Dermis blood vessel endothelial cell (primary cell): ENCODE data around the gene JPH3. TPM values are rescaled to one million over a fixed set of nuclear protein-coding genes. Genes with fewer than 3 reads are reported as not detected.

Source experiments
- DNase-seq: peaks from one replicate; pipeline ENCODE4 v3.0.0; 2010
- total RNA-seq: library from RNA; depleted of rRNA; stranded (reverse); fragments of >200 nt; gene quantifications from 2 replicates; pipeline ENCODE4 v1.2.3, GENCODE V29; 2014

Gene JPH3
- total RNA-seq, 1 donor from 2014 or later: 0.34 TPM

DNA sequence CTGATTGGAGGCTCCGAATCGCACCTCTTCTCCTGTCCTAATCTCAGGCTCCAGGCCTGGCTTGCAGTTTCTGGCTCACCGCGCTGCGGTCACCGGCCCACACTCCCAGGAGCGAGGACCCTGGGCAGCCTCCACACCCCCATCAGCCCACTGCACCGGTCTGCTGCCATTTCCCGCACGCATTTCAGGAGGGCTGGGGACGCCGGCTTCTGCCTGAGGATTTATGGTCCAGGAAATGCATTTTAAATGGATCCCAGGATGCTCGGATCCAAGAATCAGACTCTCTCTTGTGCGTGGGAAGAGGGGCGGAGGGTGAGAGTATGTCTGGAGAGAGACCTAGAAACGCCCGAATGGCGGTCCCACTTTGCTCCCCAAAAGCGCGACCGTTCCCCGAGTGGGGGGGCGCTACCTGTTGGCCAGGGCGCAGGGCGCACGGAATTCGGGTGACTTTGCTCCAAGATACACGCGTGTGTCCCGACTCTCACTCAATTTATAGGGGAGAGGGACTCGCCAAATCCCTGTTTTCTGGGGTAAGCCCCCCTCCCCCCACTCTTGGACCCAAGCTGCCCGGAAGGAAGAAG, 817 bp upstream of the JPH3 start:
- no peak for DNase-seq

DNA sequence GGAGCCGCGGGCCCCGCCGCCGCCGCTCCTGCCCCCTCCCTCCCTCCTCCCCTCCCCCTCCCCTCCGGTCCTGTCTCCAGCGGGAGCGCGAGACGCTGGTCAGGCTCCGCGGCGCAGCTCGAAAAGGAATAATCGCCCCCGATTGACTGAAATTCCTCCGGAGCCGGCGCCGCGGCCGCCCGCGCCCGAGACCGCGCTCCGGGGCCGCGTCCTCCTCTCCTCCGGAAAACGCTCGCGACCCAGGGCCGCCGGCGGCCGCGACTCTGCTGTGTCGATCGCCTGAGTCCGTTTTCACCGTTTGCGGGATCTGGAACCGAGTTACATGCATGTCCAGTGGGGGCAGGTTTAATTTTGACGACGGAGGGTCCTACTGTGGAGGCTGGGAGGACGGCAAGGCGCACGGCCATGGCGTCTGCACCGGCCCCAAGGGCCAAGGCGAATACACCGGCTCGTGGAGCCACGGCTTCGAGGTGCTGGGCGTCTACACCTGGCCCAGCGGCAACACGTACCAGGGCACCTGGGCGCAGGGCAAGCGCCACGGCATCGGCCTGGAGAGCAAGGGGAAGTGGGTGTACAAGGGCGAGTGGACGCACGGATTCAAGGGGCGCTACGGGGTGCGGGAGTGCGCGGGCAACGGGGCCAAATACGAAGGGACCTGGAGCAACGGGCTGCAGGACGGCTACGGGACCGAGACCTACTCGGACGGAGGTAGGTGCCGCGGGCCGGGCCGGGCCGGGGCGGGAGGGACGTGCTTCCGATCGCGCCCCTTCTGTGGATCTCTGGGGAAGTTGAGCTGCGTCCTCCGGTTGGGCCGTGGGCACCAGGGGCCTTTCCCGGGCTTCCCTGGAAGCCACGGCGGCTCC, 744 bp downstream of the JPH3 start:
- DNase-seq: no peak

DNA sequence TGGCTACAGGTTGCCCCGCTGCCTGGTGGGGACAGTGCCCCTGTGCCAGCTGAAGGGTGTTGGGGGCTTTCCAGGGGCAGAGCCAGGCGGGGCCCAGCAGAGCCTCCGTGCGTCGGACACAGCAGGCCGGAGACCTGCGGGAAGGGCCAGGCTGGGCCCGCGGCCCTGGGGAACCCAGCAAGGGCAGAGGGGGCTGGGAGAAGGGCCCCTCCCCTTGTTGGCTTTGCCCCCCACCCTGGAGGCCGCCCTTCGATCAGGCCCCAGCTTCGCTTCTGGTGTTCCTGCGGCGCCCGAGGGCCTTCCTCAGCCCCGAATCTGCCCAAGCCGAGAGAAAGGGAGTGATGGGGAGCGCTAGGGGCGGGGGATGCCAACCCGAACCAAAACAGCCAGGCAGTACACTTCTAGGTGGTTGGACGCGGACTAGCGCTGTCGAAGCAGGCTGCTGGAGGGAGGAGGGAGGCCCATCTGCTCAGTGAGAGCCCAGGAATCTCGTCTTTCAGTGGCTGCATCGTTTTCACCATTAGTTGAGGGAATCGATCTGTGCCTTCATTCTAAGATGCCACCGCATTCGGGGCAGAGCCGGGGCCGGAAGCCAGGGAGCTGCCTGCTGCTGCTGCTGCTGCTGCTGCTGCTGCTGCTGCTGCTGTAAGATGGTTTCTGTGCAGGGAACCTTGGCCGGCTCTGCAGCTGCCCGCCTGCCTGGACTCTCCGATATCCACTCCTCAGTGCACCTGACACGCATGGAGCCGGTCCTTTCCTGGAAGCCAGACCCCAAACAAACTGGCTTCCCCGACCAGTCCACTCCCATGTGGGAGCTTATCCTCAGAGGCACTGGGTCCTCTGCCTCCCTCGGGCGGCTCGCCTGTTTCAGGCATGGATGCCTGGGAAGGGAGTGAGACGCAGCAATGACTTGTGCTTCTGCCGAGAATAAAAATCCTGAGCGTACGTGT, 1.7 kb downstream of the JPH3 start:
- DNase-seq: no peak

DNA sequence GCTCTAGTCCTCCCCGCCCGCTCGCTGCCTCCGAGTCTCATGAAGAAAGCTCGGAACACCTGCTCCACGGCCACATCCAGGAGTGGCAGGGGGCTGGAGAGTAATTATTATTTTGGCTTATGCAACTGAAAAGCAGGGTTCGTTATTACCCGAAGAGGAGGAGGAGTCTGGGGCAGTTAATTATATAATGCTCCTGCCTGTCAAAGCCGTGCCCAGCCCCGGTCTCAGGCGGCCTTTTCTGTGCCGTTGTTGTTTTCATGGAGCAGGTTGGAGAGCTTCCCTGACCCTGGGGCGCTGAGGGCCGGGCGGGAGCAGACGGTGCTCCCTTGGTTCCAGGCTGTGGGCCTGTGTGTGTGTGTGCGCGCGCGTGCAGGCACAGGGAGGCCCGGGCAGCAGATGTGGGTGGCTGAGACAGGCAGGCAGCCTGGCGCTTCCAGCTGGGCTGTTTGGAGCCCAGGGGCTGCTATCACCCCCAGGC, 2.4 kb downstream of the JPH3 start:
- DNase-seq: no peak

DNA sequence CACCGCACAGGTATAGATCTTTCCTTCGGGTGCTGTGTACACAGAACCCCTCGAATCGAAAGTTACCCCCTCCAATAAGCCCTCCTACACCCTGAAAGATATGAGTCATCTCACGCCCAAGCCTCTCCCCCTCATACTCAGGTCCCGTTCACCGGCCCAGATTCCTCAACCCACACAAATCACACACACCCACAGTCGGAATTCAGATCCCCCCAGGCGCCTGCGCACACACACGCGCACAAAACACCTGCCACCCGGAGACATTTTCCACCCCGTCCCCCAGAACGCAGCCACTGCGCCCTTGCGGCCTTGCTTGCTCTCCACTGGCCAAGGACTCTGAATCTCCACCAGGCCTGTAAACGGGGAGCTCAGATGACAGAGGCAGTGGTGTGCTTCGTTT, 4.9 kb downstream of the JPH3 start:
- DNase-seq: no peak

DNA sequence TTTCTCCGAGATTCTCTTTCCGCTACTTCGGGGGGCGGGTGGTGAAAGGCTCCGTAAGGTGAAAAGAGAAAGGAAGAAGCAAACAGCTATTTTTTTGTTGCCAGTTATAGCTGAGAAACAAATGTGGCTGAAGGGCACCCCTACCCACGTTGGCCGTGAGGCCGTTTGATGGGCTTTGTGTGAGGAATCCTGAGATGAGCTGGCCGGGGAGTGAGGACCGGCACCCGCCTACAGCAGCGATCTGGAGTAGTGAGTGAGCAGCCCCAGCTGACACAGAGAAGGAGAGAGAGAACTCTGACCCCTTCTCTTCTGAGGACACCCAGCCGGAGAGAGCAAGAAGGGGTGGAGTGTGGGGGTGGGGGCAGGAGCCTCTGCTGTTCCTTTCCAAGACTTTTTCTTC, 5.6 kb downstream of the JPH3 start:
- DNase-seq: no peak

DNA sequence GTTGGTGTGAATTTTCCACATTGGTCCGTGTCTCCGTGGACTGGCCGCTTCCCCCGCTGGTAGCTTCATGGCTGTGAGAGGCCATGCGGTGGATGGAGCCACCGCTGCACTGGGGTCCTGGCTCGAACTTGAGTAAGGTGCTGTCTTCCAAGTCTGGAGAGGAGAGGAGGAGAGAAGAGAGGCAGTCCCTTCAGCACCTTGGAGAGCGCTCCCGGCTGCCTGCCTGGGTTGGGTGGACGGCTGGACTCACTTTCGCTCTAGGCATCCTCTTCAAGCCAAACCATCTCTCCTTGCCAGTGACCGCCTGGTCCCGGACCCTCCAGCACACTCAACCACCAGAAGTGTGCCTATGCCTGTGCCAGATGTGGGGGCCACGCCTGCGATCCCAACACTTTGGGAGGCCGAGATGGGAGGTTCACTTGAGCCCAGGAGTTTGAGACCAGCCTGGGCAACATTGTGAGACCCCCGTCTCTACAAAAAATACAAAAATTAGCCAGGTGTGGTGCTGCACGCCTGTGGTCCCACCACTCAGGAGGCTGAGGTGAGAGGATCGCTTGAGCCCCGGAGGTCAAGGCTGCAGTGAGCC, 6.2 kb downstream of the JPH3 start:
- peak; percentile 74 for DNase-seq

DNA sequence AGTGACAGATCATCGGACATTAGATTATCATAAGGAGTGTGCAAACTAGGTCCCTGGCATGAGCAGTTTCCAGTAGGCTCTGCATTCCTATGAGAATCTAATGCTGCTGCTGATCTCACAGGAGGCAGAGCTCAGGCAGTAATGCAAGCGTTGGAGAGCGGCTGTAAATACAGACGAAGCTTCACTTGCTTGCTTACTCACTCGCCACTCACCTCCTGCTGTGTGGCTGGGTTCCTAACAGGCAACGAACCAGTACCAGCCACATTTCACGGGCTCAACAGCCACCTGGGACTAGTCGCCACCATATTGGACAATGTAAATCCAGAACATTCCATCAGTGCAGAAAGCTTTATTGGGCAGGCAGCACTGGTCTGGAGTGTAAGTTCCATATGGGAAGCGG, 7.7 kb downstream of the JPH3 start:
- DNase-seq: no peak

DNA sequence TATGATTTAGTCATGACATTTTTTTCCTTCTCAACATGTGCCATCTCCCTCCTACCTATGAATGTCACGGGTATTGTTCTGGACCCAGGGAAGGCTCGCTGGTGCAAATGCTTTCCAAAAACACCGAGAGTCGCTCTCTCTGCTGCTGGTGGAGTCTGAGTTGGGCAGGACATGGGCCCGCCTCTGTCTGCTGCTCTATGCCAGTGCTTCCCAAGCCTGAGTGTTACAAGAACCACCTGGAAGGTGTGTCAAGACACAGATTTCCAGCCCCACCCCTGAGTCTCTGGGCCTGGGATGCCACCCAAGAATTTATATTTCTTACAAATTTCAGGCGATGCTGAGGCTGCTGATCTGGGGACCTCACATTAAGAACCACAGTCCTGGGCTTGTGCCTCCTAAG, 9.1 kb downstream of the JPH3 start:
- no peak for DNase-seq

DNA sequence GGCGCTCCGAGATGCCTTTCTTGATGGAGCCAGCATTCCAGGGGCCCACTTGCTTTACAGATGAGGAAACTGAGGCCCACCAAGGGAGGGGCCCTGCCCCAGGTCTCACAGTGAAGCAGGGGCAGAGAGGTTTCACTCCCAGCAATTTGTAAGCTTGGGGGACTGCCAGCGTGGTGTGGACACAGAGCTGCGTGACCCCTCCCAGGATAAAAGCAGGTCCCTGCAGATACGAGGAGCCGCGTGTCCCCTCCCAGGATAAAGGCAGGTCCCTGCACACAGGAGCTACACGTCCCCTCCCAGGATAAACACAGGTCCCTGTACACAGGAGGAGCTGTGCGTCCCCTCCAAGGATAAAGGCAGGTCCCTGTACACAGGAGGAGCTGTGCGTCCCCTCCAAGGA, 11.7 kb downstream of the JPH3 start:
- no peak for DNase-seq

DNA sequence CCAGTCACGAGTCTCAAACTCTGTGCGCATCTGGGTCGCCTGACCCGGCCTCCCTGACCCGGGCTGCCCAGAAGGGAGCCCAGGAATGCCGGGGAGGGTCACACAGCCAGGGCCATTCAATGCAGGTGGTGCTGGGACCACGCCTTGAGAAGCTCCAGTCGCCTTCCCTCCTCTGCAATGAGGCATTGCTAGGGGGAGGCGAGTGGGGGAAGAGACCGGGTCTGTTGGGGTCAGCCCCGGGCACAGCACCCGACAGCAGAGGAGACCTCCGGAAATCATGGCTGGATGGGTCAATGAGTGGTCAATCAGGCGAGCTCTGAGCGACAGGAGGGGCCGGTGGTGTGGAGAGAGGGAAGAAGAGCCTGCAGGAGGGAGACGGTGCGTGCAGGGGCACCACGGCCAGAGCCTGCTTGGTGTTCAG, 13.3 kb downstream of the JPH3 start:
- no peak for DNase-seq

DNA sequence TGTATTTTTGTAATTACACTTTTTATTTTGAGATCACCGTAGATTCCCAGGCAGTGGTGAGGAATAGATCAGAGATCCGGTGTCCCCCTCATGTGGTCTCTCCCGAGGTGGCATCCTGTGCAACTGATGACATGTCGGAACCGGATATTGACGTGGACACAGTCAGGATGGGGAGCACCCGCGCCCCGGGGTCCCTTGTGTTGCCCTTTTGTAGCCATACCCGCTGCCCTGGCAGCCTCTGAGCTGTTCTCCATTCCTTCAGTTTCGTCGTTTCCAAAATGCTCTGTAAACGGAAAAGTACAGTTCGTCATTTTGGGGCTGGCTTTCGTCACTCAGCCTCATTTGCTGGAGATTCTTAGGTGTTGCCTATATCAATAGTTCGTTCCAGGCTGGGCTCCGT, 14.2 kb downstream of the JPH3 start:
- DNase-seq: no peak

DNA sequence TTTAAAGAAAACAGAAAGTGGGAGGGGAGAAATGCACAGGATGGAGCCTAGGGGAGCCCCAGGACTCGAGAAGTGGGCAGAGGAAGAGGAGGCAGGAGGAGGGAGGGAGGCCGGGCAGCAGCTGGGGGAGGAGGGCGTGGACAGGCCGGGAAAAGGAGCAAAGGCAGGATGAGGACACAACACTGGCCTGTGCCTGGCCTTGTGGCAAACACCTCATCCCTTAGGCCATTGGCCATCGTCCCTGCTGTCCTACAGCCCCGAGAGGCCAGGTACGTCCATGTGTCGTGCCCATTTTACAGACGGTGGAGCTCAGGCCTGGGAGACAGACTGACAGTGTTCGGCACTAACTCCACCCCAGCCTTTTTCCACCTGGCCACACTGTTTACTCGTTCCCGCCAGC, 15.9 kb downstream of the JPH3 start:
- DNase-seq: no peak

DNA sequence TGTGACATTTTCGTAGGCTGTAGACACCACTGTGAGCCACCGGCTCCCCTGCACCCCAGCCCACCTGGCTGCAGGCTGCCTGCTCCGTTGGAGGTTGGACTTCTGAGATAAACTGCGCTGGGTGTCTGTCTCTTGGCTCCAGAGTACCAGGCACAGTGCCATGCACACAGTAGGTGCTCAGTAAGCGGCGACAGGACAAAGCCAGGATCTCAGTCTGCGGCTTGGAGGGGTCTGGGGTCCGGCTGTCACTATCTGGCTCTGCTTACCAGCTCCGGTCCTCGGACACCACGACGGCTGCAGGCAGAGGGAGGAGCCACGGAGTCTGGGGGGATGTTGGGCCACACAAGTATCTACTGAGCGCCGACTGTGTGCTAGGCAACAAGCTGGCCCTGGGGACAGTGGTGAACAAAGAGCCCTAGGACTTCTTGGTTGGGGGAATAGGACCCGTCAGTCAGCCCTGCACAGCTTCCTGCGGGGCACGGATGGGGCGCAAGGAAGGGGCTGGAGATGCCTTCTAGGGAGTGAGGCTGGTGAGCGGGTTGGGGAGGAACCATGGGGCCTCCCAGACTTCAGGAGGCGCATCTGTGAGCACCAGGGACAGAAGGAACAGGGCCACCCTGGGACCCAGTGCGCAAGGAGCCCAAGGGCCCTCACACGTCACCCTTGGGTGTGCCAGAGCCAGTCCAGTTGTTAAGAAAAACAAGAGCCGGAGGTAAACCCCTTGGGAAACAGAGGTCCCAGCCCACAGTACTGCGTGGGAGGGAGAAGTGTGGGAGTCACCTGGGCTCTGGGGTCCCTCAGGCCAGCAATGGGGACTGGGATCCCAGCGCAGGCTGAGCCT, 17.3 kb downstream of the JPH3 start:
- DNase-seq: no peak

DNA sequence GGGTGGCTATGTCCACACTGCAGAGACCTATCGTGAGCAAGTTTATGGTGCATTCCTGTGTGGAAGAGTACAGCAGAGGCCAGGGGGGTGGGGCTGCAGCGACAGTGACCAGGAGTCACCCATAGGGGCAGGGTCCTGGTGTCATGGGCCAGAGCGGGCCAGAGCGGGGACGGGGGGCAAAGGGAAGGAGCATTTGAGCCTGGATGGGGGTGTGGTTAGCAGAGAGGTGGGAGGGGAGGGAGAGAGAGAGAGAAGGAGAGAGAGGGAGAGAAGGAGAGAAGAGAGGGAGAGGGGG, 17.8 kb downstream of the JPH3 start:
- DNase-seq: no peak

DNA sequence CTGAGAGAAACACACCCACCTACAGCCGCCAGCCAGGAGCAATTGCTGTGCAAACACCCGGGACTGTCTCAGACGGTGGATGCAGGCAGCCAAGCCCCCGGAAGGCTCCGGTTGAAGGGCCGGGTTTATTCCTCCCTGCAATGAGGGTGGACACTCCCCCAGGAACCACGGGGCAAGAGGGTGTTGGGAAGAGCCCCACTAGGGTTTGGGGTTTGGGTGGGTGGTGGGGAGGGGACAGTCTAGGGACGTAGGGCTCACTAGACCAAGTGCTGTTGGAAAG, 19.2 kb downstream of the JPH3 start:
- DNase-seq: no peak

DNA sequence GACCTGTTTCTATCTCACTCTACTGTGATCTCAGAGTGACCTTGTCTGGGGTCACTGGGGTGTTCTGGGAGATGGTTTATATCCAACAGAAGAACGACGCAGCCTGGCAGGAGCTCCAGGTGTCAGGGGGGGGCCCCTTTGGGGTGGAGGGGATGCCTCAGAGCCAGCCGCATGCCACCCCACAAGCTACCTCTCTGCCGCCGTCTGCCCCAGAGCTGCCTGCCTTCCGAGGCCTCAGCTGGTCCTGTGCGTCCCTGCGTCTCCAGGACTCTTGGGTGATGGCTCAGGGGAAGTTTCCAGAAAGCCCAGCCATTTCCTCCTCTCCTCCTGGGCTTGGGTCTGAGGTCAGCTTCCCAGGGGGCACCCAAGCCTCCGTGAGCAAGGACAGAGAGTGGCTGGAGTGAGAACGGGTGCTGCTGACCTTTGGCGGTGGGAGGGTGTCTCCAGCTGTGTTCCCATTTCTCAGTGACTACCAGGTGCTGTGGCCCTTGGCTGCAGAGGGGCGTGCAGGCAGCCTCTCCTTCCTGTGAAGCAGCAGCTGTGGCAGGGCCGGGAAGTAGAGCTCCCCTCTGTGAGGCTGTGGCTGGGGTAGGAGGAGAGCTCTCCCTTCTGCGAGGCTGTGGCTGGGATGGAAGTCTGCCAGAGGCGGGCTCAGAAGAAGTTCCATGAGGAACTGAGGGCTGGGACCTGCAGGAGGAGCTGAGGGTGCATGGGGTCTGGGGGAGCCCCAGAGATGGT, 19.8 kb downstream of the JPH3 start:
- no peak for DNase-seq

DNA sequence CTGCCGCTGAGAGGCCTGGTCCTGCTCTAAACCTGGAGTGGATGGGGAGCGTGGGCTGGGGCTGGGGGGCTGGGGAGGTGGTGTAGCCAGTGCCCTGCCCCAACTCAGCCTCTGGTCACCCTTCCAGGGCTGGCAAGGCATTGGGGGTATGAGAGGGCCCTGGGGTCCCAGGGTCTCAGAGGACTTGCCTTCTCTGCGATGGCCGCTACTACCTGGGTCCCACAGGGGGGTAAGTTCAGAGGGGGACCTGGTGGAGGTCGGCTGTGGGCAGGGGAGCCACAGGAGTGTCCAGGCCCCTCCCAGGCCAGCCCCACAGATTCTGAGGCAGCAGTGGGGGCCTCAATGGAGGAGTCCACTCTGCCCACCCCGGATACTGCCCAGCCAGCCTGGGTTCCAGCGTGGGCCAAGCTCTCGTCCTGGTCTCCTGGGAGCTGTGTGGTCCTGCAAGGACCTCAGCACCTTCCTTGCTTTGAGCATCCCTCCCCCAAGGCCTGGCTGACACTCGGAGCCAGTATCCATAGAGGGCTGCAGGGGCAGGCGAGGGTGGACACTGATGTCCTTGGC, 20.5 kb downstream of the JPH3 start:
- no peak for DNase-seq

DNA sequence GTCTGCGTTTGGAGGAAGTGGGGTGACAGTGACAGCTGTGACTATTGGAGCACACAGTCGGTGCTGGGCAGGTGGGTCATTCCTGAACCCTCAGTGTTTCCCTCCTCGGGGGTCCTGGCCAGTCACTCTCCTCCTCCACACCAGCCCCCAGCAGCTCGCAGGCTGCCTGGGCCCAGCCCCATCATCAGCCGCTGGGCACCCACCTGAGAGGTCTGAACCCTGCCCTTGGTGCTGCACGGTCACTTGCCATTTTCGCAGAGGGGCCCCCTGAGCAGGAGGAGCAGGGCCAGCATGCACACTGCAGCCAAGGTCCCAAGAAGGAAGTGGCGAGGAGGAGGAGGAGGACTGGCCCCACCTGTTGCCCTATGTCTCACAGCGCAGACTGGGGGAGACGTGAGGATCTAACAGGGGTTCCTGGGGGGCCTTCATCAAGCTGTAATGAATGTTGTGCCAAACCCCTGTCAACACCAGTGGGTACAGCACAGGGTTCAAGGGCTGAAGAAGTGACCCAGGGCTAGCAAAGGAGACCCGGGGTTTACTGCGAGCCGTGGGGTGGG, 23.0 kb downstream of the JPH3 start:
- no peak for DNase-seq

DNA sequence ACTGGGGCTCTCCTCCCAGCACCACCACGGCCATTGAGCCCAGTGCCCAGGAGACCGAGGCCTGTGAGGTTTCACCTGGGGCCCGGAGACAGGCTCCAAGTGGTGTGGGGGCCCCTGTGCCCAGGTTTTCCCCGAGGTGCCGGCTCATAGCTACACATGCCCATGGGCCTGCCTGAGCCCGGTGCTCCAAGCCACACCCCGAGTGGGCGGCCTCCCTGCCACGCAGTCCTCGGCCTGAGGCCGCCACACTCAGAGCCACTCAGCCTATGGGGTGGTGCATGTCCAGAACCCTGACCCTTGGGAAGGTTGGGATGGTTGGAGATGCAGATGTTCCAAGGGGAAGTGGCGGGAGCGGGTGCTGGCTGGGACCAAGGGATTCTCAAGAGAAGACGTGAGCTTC, 24.1 kb downstream of the JPH3 start:
- no peak for DNase-seq

DNA sequence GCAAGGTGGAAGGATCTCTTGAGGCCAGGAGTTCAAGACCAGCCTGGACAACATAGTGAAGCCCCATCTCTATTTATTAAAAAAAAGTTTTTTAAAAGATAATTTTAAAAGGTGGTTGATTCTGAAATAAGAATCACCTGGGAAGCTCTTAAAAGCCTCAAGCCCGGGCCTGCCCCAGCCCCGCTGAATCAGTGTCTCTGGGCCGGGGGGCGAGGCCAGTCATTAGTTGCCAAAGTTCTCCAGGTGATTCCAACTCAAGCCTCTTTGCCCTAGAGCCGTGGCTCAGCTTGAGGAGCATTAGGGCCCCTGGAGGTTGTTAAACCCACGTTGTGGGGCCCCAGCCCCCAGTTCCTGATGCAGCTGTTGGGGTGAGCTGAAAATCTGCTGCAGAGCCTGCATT, 24.6 kb downstream of the JPH3 start:
- DNase-seq: no peak
